Measurements from ENCODE around the gene ZNF444.

ZNF444 gene

DNA sequence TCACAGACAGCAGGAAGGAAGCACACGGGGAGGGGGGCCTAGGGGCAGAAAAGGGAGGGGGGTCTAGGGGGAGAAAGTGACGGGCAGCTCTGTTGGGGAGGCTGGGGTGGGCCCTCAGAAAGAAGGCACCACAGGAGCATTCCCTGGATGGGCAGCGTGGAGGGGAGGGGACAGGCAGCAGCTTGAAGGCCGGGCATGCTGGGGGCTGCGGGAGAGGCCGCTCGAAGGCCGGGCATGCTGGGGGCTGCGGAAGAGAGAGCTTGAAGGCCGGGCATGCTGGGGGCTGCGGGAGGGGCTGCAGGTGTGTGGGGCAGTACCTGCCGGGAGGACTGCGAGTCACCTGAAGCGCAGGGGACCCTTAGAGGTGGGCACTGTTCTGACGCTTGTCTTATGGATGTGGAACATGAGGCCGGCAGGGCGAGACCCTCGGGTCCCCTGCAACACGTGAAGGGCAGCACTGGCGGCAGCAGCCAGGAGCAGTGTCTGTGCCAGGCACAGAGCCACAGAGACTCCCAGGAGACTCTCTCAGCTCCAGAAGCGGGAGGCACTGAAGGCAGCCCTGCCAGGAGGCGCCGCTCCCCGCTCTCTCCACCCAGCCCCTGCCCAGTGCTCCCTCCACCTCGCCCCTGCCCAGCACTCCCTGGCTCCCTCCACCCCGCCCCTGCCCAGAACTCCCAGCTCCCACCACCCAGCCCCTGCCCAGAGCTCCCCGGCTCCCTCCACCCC is 33.3 kb upstream of the ZNF444 start:
- DNase-seq = no peak

DNA sequence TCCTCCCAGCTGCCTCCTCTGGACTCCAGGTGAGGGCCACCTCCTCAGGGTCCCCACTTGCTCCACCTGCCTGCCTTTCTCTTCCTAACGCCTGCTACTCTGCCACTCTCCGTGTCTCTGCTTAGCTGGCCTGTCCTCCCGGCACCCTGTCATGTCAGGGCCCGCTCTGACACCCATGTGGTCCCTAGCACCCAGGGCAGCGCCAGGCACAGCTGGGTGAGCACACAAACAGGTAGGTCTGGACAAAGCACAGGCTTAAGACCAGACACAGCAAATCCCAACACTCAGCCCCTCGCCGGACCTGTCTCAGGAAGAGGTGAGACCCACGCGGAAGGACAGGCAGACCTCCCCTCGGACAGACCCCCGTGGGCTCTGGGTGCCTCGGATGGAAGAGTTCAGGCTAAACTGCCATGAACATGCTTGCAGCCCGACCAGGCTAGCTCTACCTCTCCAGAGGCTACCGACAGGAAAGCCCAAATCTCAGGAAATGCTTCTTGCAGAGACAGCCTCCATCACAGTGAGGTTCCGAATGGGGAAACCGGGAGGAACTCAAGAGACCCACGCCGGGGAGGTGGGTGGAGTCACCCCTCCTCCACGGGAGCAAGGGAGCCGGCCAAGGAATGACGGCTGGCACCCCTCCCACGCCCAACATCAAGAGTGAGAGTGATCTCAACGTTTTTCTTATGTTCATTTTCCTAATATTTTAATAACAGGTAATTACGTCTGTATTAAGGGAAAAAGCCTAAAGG is 32.5 kb upstream of the ZNF444 start:
- DNase-seq = no peak

GRCh38 chr19:56109226-56109625 is 31.9 kb upstream of the ZNF444 start:
- DNase-seq = no peak

GRCh38 chr19:56110515-56111448 is 30.3 kb upstream of the ZNF444 start:
- no peak for DNase-seq

GRCh38 chr19:56111601-56112312 is 29.3 kb upstream of the ZNF444 start:
- no peak for DNase-seq

- no peak for DNase-seq
Measured at GRCh38 chr19:56112313-56112709, 28.8 kb upstream of the ZNF444 start.

- no peak for DNase-seq
Measured at GRCh38 chr19:56113074-56113632, 27.9 kb upstream of the ZNF444 start.

GRCh38 chr19:56114051-56114777 is 26.9 kb upstream of the ZNF444 start:
- no peak for DNase-seq

DNA sequence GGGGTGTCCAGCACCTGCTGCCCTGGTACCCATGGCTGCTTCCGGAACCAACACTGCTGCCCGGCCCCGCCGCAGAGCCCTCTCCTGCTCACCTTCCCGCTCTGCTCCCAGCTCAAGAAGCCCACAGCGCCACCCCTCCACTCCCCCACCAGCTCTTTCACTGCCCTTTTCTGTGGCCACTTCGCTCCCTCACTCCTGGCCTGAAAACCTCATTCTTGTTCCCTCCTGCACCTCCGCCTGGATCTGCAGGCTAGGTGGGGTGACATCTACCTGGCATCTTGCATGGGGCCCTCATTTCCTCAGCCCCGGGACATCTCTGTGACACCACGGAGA is 26.3 kb upstream of the ZNF444 start:
- DNase-seq = no peak

DNA sequence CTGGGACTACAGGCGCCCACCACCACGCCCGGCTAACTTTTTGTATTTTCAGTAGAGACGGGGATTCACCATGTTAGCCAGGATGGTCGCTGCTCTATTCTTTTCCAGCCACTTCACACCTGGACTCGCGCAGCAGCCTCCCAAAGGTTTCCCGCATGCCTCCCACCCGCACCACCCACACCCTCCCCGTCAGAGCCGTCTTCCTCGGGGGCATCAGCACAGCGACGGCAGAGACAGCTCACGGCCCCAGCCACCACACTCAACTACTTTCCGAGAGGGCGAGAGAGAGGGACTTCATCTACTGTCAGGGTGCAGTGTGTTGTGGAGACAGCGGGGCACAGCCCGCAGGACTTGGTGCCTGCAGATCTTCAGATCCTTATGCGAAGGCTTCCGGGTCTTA is 25.6 kb upstream of the ZNF444 start:
- DNase-seq = no peak

DNA sequence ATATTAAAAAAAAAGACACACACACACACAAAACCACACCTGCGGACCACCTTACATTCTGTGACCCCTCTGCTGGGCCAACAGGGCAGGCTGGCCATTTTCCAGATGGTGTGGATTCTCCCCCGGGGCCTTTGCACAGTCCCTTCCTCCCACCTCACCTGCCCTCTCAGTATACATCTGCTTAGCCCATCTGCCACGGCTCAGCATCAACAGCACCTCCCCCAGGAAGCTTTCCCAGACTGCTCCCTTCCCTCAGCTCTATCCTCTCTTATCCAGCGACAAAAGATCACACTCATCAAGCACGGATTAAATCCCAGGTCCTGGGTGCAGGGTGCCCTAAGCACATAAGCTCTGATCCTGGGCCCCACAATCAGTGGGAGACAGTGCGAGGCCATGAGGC is 24.5 kb upstream of the ZNF444 start:
- DNase-seq = no peak

GRCh38 chr19:56117376-56117884 is 23.7 kb upstream of the ZNF444 start:
- DNase-seq = no peak

GRCh38 chr19:56117889-56118288 is 23.2 kb upstream of the ZNF444 start:
- no peak for DNase-seq

DNA sequence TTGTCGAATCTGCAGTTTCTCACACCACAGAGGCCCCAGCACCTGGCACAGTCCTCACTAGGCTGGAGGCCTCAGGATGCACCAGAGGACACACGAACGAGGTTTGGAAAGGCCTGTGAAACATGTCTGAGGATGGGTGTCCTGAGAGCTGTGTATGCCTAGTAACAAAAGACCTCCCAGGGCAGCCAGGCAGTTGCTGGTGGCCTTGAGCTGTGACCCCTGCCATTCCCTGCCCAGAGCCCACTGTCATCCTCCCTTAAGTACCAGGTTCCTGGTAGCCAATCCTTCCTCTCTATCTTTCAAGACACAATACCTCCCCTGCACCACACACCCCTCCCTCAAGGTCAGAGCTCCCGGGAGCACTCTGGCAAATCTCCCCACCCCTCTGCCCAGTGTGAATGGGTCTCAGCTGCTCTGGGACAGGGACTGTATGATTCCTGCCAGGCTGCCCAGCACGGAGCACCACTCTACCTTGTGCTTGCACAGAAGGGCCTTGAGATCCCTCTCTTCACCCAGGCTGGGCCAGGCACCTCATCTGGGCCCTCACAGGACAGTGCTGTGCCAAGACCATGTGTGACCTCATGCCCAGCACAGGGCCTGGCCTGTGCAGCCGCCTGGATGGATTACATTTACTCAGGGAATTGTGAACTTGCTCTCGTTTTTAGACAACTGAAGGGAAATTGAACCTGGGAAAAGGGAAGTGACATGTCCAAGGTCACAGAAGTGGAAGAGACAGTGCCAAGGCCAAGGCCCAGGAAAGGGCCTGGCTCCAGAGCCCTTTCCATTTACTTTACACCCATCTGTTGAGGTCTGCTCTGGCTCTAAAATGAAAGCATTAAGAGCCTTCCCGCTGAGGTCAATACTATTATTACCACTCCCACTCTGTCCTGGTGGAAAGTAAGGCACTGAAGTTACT is 22.2 kb upstream of the ZNF444 start:
- DNase-seq = no peak

DNA sequence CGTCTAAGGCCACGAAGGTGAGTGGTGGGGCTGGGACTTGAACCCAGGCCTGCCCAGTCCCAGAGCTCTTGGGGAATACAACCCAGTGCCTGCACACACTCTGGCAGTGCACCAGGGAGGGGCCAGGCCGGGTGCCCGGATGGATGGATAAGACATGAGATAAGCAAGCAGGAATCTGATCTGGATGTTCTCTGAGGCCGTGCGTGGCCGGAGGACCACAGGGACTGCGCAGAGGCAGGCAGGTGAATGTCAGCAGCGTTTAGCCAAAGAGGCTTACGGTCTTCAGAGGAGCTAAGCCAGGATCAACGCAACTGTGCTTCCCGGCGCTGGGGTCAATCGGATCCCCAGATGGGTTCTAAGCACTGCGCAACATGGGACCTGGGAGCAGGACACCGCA is 21.5 kb upstream of the ZNF444 start:
- DNase-seq = no peak

DNA sequence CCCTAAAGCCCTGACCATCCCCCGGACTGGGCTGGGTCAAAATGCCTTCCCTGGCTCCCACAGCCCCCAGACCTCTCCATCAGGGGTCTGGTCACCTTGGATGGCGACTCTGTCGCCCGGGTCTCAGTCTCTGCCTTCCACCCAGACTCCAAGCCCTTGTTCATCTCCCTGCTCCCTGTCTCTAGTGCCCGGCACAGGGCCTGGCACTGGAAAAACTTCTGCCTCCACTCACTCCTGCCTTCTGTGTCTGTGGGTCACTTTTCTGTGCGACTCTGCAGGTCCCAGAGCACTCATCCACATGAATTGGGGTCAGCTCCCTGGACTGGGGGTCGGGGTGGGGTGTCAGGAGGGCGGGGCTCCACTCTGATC is 21.1 kb upstream of the ZNF444 start:
- no peak for DNase-seq

DNA sequence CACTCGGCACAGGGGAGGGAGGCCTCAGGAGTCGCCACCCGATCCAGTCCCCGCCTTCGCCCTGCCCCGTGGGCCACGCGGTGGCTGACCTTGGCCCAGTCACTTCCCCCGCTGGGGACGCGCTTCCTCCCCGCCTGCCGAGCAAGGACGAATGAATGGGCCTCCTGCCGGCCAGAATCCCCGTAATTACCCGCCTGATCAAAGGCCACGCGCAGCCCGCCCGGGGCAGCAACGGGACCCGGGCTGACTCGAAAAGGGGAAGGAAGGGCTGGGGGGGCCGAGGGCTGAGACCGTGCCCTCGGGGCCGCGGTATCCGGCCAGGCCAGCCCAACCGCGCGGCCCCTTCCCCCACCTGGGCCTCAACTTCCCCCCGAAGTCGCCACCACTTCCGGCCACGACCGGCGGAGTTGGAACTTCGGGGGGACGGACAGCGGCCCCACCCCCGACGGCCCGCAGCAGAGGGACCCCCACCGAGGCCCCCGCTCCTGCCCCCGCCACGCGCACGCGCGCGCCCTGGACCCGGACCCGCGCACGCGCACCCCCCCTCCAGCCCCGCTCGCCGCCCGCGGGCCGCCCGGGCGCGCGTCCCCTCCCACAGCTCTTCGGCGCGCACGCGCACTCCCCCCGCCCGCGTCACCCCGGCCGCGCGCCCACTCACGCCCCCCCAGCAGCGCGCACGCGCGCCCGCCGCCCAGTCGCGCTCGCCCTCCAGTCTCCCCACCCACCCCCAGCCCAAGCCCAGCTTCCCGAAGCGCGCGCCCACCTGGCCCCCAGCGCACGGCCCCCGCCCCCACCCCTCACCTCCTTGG is 20.5 kb upstream of the ZNF444 start:
- DNase-seq = peak; percentile 68

- DNase-seq = peak; percentile 98
Measured at GRCh38 chr19:56121180-56122167, 19.6 kb upstream of the ZNF444 start, which contains the start of gene ZNF787. Gene ZNF787 (minus strand): TSS chr19:56121295. CDS start chr19:56103217, 18,078 bp downstream.

Measured in midbrain (tissue), 1 donor.